Endodermal cell (in vitro differentiated cells): ENCODE results near the gene NKX2-3. TPM values are rescaled to one million over a fixed set of nuclear protein-coding genes. Genes with fewer than 3 reads are reported as not detected.

Experiments
- DNase-seq: peaks from one replicate; pipeline ENCODE4 v3.0.0-alpha.2; 2017
- H3K27ac ChIP-seq: 2 replicates; pipeline ENCODE4 v1.5.1; 2013; ENCODE audit warnings: mild to moderate bottlenecking, low read depth, low read length, moderate library complexity
- H3K27me3 ChIP-seq: 2 replicates; pipeline ENCODE4 v1.6.1; 2013; ENCODE audit warnings: mild to moderate bottlenecking, low read length, moderate library complexity; ENCODE audit not compliant: insufficient read depth, control insufficient read depth, poor library complexity, severe bottlenecking
- H3K36me3 ChIP-seq: 2 replicates; pipeline ENCODE4 v1.7.0; 2013; ENCODE audit warnings: mild to moderate bottlenecking, low read length, moderate library complexity; ENCODE audit not compliant: control insufficient read depth, insufficient read depth
- H3K4me1 ChIP-seq: one replicate; pipeline ENCODE4 v1.7.0; 2013; ENCODE audit warnings: low read length; ENCODE audit not compliant: control insufficient read depth, insufficient read depth
- H3K4me3 ChIP-seq: 2 replicates; pipeline ENCODE4 v1.5.1; 2013; ENCODE audit warnings: mild to moderate bottlenecking, low read length, moderate library complexity
- H3K9ac ChIP-seq: 2 replicates; pipeline ENCODE4 v1.6.1; 2013; ENCODE audit warnings: mild to moderate bottlenecking, low read length, moderate library complexity; ENCODE audit not compliant: poor library complexity, severe bottlenecking; ENCODE audit errors: extremely low read depth
- H3K9me3 ChIP-seq: 2 replicates; pipeline ENCODE4 v1.6.1; 2013; ENCODE audit warnings: mild to moderate bottlenecking, low read length, moderate library complexity; ENCODE audit not compliant: control insufficient read depth
- H3K27ac Mint-ChIP-seq: 2 replicates; pipeline ENCODE4 v1.8.0; 2020; ENCODE audit warnings: mixed read lengths
- H3K27me3 Mint-ChIP-seq: 2 replicates; pipeline ENCODE4 v1.8.0; 2021; ENCODE audit warnings: mild to moderate bottlenecking, mixed read lengths; ENCODE audit not compliant: insufficient read depth
- H3K36me3 Mint-ChIP-seq: 2 replicates; pipeline ENCODE4 v1.8.0; 2020; ENCODE audit warnings: low read depth, mixed read lengths
- H3K4me1 Mint-ChIP-seq: 2 replicates; pipeline ENCODE4 v1.8.0; 2020; ENCODE audit warnings: mixed read lengths
- H3K4me3 Mint-ChIP-seq: 2 replicates; pipeline ENCODE4 v1.8.0; 2020; ENCODE audit warnings: mild to moderate bottlenecking, moderate library complexity, mixed read lengths
- H3K9me3 Mint-ChIP-seq: 2 replicates; pipeline ENCODE4 v1.8.0; 2020; ENCODE audit warnings: mild to moderate bottlenecking, mixed read lengths
- WGBS, 2 experiments: methylation state at CpG; one replicate each; pipeline versions ENCODE4 v1.1.5 to v1.1.7; 2013; ENCODE audit warnings: missing lambda C conversion rate in 2 of 2, mixed read lengths in 1 of 2; ENCODE audit not compliant: insufficient coverage in 1 of 2, insufficient read length in 1 of 2; 5-methylcytosine and 5-hydroxymethylcytosine counted together
- long read RNA-seq, 4 experiments: library from polyadenylated mRNA in 2 of 4; library from RNA in 1 of 4; library from capped mRNA in 1 of 4; stranded (forward) in 3 of 4; unstranded in 1 of 4; transcript quantifications; one replicate each; pipeline ENCODE4 v2.0.0, GENCODE V29; 2020 to 2021; ENCODE audit warnings: inconsistent platforms in 1 of 4
- polyA plus RNA-seq, 2 experiments: library from polyadenylated mRNA; stranded (reverse); fragments of 50-300 nt; gene quantifications; one replicate each; pipeline ENCODE4 v1.2.3, GENCODE V29; 2013
- total RNA-seq, 2 donors: library from RNA; stranded (reverse); fragmentation: NEBNext Ultra II Directional in 1 of 2; extraction: Animal tissue kit (Norgen Biotek cat#: 25700) in 1 of 2; gene quantifications; 2 replicates in 1 of 2; 3 replicates in 1 of 2; pipeline ENCODE4 v1.2.1, GENCODE V29; 2021
- TF ChIP-seq, protein P1 (sequence below): fragments of 200-600 bp; sonication (generic); conservative IDR thresholded peaks from 2 replicates; pipeline ENCODE4 v1.5.0; 2021; ENCODE audit warnings: antibody characterized with exemption, mild to moderate bottlenecking

NKX2-3 gene
- total RNA-seq, result not detected
- not detected for polyA plus RNA-seq (2013, experiment 1 of 2)
- not detected for polyA plus RNA-seq (2013, experiment 2 of 2)
- long read RNA-seq, experiment 1, result 0 reads
- long read RNA-seq, experiment 2, result 0 reads
- long read RNA-seq, experiment 3, partial matches to known transcripts, result 0 of 1 reads
- long read RNA-seq, experiment 3, other reads (novel, unspliced or antisense), result 1 of 1 reads
- long read RNA-seq, experiment 4, result 0 reads

DNA sequence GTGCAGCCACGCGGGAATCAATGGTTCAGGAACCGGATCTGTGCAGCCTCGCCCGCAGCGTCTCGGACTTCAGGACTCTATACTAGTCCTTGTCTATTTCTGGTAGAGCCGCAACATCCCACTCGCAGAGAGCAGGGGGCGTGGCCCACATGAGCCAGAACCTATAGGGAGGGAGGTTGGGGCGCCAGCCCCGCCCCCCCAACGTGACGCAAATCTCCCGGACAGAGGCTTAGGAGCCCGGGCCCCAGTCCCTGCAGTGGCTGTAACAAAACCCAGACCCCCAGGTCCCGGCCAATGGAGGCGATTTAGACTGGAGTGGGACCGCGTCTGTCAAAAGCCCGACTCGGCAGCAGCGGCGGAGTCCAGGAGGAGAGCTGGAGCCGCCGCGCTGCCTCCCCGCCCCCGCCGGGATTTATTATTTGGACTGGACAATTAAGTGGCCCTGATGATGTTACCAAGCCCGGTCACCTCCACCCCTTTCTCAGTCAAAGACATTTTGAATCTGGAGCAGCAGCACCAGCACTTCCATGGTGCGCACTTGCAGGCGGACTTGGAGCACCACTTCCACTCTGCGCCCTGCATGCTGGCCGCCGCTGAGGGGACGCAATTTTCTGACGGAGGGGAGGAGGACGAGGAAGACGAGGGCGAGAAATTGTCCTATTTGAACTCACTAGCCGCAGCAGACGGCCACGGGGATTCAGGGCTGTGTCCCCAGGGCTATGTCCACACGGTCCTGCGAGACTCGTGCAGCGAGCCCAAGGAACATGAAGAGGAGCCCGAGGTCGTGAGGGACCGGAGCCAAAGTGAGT is at the start of gene NKX2-3:
Gene NKX2-3, plus strand, starts transcription at position 256 of the 809 bp plus-strand sequence. Its CDS starts 190 bp downstream, at position 446.
- H3K27ac ChIP-seq, result no peak within 1 kb of the TSS
- DNase-seq, result peak; percentile 94
- Mint-ChIP-seq H3K36me3 (no peaks in the 10 kb centered on the region), H3K27me3 (peaks cover 98% of the 10 kb centered on the region), H3K4me3 (peak within 1 kb of the TSS; percentile 43), H3K4me1 (peaks cover 35% of the 10 kb centered on the region), H3K27ac (no peak within 1 kb of the TSS), H3K9me3 (peaks cover 1% of the 10 kb centered on the region)
- no peak within 1 kb of the TSS for H3K4me3 ChIP-seq
- H3K4me1 ChIP-seq, result peaks cover 7% of the 10 kb centered on the region
- H3K9me3 ChIP-seq, result peaks cover 8% of the 10 kb centered on the region
- H3K36me3 ChIP-seq, result no peaks in the 10 kb centered on the region
- TF ChIP-seq, protein P1, sequence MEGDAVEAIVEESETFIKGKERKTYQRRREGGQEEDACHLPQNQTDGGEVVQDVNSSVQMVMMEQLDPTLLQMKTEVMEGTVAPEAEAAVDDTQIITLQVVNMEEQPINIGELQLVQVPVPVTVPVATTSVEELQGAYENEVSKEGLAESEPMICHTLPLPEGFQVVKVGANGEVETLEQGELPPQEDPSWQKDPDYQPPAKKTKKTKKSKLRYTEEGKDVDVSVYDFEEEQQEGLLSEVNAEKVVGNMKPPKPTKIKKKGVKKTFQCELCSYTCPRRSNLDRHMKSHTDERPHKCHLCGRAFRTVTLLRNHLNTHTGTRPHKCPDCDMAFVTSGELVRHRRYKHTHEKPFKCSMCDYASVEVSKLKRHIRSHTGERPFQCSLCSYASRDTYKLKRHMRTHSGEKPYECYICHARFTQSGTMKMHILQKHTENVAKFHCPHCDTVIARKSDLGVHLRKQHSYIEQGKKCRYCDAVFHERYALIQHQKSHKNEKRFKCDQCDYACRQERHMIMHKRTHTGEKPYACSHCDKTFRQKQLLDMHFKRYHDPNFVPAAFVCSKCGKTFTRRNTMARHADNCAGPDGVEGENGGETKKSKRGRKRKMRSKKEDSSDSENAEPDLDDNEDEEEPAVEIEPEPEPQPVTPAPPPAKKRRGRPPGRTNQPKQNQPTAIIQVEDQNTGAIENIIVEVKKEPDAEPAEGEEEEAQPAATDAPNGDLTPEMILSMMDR, result no peak
- no peak within 1 kb of the TSS for H3K9ac ChIP-seq
- peaks cover 100% of the 10 kb centered on the region for H3K27me3 ChIP-seq
- WGBS, 2 experiments, result 4 to 12% methylated on average over 14 to 51 of the region's 51 CpGs

DNA sequence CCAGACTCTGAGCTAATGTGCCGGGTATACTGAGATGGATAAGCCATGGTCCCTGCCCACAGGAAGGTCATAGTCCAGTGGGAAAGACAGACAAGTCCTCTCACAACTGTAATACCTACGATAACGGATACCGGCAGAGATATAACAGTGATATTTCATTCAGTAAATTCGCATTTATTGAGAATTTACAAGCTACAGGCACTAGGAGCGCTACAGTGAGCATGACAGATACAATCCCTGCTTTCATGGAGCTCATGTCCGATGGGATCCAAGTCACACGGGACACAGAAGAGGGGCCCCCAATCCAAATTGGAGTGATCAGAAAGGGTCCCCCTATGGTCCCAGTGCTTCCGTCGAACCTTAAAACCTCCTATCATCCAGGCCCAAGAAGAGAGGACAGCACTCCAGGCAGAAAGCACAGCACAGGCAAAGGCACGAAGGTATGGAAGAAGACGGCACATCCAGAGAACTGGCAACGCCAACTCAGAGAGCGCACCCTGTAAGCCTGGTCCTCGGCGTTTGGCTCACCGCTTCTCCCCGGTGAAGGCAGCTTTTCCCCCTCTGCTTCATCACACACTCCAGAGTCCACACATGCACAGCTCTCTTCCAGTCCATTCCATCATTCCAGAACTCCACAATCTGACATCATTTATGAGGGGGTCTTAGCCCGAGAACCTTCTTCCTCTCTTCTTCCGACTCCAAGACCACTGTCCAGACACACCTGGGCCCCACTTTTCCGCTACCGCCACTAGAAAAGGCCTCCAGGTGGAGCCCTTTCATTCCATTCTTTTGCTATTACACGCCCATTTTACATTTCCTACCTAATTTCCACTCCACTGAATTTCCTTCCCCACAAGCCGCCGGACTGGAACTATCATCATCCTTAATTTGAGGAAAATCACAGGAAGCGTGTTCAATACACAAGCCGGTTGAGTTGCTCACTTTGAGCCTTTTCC is 47.8 kb upstream of the NKX2-3 start:
- 74 to 78% methylated on average over 25 to 27 of the region's 27 CpGs for WGBS, 2 experiments
- no peak overlapping the region for H3K9ac ChIP-seq
- no peak overlapping the region for H3K27ac ChIP-seq
- Mint-ChIP-seq H3K36me3 (no peaks in the 10 kb centered on the region), H3K27ac (no peak overlapping the region), H3K4me1 (peaks cover 5% of the 10 kb centered on the region), H3K9me3 (no peaks in the 10 kb centered on the region), H3K4me3 (no peak overlapping the region), H3K27me3 (peaks cover 85% of the 10 kb centered on the region)
- no peaks in the 10 kb centered on the region for H3K9me3 ChIP-seq
- H3K27me3 ChIP-seq, result peaks cover 71% of the 10 kb centered on the region
- no peak overlapping the region for H3K4me3 ChIP-seq
- no peaks in the 10 kb centered on the region for H3K36me3 ChIP-seq
- no peaks in the 10 kb centered on the region for H3K4me1 ChIP-seq
- DNase-seq, result peak; percentile 81
- TF ChIP-seq, protein P1, result peak; percentile 82

DNA sequence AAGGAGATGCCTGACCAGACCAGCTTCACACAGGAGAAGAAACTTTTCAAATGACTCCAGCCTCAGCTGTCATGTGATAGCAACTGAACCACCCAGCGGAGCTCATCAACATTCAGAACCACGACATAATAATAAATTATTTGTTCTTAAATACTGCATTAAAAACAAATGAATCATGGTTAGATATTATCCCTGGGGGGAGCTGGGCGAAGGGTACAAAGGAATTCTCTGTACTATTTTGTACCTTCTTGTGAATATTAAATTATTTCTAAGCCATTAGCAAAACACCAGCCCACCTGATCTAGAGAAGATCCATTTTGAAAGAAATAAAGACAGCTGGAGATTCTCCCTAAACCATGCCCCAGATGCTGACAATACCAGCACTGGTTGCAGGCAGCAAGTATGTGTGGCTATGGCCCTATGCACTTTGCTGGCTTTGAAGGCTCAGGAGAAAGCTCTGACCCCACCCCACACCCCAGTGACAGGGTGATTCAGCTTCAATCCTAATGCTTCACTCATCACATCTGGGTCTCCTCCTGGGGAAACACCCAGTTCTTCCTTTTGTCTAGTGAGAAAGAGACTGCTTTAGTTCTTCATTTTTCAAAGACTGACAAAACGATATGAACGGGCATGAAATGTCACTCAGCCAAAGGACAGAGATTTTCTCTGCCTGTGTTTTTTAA is 45.5 kb upstream of the NKX2-3 start:
- Histone ChIP-seq H3K4me3 (no peak overlapping the region), H3K4me1 (no peaks in the 10 kb centered on the region), H3K36me3 (no peaks in the 10 kb centered on the region), H3K9me3 (no peaks in the 10 kb centered on the region), H3K27me3 (peaks cover 92% of the 10 kb centered on the region), H3K9ac (no peak overlapping the region), H3K27ac (no peak overlapping the region)
- Mint-ChIP-seq H3K4me3 (no peak overlapping the region), H3K36me3 (no peaks in the 10 kb centered on the region), H3K27me3 (peaks cover 96% of the 10 kb centered on the region), H3K4me1 (peaks cover 5% of the 10 kb centered on the region), H3K9me3 (no peaks in the 10 kb centered on the region), H3K27ac (no peak overlapping the region)
- DNase-seq, result no peak
- 87 to 94% methylated on average over 2 of the region's 5 CpGs for WGBS, 2 experiments
- TF ChIP-seq, protein P1, result no peak
